Ishikawa (cell line): Measurements from ENCODE around the gene ACACA.

ENCODE experiments used
- CEBPB ChIP-seq: IDR thresholded peaks from 2 replicates; pipeline ENCODE4 v1.6.1; 2012
- CREB1 ChIP-seq: IDR thresholded peaks from 2 replicates; pipeline ENCODE4 v1.6.1; 2012; ENCODE audit warnings: low read depth
- EGR1 ChIP-seq: IDR thresholded peaks from 2 replicates; pipeline ENCODE4 v1.6.1; 2012
- EP300 ChIP-seq: IDR thresholded peaks from 2 replicates; pipeline ENCODE4 v1.6.1; 2012; ENCODE audit warnings: borderline replicate concordance
- FOXM1 ChIP-seq: IDR thresholded peaks from 2 replicates; pipeline ENCODE4 v1.6.1; 2012; ENCODE audit warnings: low read depth, borderline replicate concordance
- MAX ChIP-seq: IDR thresholded peaks from 2 replicates; pipeline ENCODE4 v1.6.1; 2012
- NFIC ChIP-seq: IDR thresholded peaks from 2 replicates; pipeline ENCODE4 v1.6.1; 2012
- RAD21 ChIP-seq: IDR thresholded peaks from 2 replicates; pipeline ENCODE4 v1.6.1; 2012; ENCODE audit warnings: low read depth
- REST ChIP-seq: IDR thresholded peaks from 2 replicates; pipeline ENCODE4 v1.6.1; 2012; ENCODE audit warnings: low read depth, mild to moderate bottlenecking
- TAF1 ChIP-seq: IDR thresholded peaks from 2 replicates; pipeline ENCODE4 v1.6.1; 2012; ENCODE audit warnings: low read depth, mild to moderate bottlenecking
- TCF12 ChIP-seq: IDR thresholded peaks from 2 replicates; pipeline ENCODE4 v1.6.1; 2012; ENCODE audit warnings: low read depth
- TEAD4 ChIP-seq: IDR thresholded peaks from 2 replicates; pipeline ENCODE4 v1.6.1; 2012
- USF1 ChIP-seq: IDR thresholded peaks from 2 replicates; pipeline ENCODE4 v1.6.1; 2012
- YY1 ChIP-seq: IDR thresholded peaks from 2 replicates; pipeline ENCODE4 v1.6.1; 2012; ENCODE audit warnings: low read depth
- ZBTB7A ChIP-seq: IDR thresholded peaks from 2 replicates; pipeline ENCODE4 v1.6.1; 2012; ENCODE audit warnings: low read depth

The ACACA gene

GRCh38 chr17:37312137-37312923, 94.3 kb downstream of the ACACA start:
- no peak for TF ChIP-seq TAF1
- no peak for TF ChIP-seq REST
- TF ChIP-seq USF1 = no peak
- TF ChIP-seq TCF12 = no peak
- no peak for TF ChIP-seq CEBPB
- no peak for TF ChIP-seq EP300
- no peak for TF ChIP-seq ZBTB7A
- TF ChIP-seq EGR1 = no peak
- no peak for TF ChIP-seq NFIC
- TF ChIP-seq MAX = no peak
- no peak for TF ChIP-seq CREB1
- TF ChIP-seq FOXM1 = no peak
- no peak for TF ChIP-seq RAD21
- TF ChIP-seq YY1 = no peak
- TF ChIP-seq TEAD4 = no peak

GRCh38 chr17:37310940-37311339, 95.7 kb downstream of the ACACA start:
- TF ChIP-seq USF1 (no peak), CEBPB (no peak), FOXM1 (no peak), ZBTB7A (no peak), EGR1 (no peak), NFIC (no peak), MAX (no peak), RAD21 (no peak)

- TF ChIP-seq ZBTB7A = no peak
Observed at GRCh38 chr17:37309051-37309450, 97.6 kb downstream of the ACACA start.

GRCh38 chr17:37305406-37305905, 101.2 kb downstream of the ACACA start:
- TF ChIP-seq EP300 (no peak), RAD21 (no peak), YY1 (no peak), USF1 (no peak), TCF12 (no peak), ZBTB7A (no peak), TAF1 (no peak), CREB1 (no peak), FOXM1 (no peak), REST (no peak), MAX (no peak), NFIC (no peak), EGR1 (no peak), CEBPB (no peak), TEAD4 (no peak)

GRCh38 chr17:37301288-37301687, 105.3 kb downstream of the ACACA start:
- TF ChIP-seq EGR1 = no peak

- TF ChIP-seq CEBPB = no peak
- TF ChIP-seq EGR1 = no peak
- no peak for TF ChIP-seq MAX
- TF ChIP-seq USF1 = no peak
- no peak for TF ChIP-seq REST
- TF ChIP-seq TAF1 = no peak
- no peak for TF ChIP-seq EP300
- no peak for TF ChIP-seq TCF12
- no peak for TF ChIP-seq RAD21
- no peak for TF ChIP-seq CREB1
- TF ChIP-seq TEAD4 = no peak
- no peak for TF ChIP-seq ZBTB7A
- no peak for TF ChIP-seq FOXM1
- TF ChIP-seq YY1 = no peak
- no peak for TF ChIP-seq NFIC
Observed at GRCh38 chr17:37300683-37301082, 106.0 kb downstream of the ACACA start.
